H9 (cell line): ENCODE measurements around the gene LIMS2. TPM values are rescaled to one million over a fixed set of nuclear protein-coding genes. Genes with fewer than 3 reads are reported as not detected.

Source experiments
- DNase-seq: peaks from one replicate; pipeline ENCODE4 v3.0.0-alpha.2; 2017
- H2AFZ ChIP-seq: one replicate; pipeline ENCODE4 v1.6.1; 2013; ENCODE audit warnings: mild to moderate bottlenecking, low read length, control low read depth, moderate library complexity
- H2AK5ac ChIP-seq: 2 replicates; pipeline ENCODE4 v1.6.1; 2013; ENCODE audit warnings: low read length, control low read depth, mixed read lengths; ENCODE audit not compliant: insufficient read length
- H2BK120ac ChIP-seq: one replicate; pipeline ENCODE4 v1.6.1; 2013; ENCODE audit warnings: low read depth, mild to moderate bottlenecking, low read length, control low read depth, inconsistent platforms; ENCODE audit not compliant: poor library complexity, severe bottlenecking
- H2BK12ac ChIP-seq: 2 replicates; pipeline ENCODE4 v1.6.1; 2013; ENCODE audit warnings: low read length, control low read depth, mixed read lengths, low read depth; ENCODE audit not compliant: insufficient read length
- H2BK15ac ChIP-seq: 2 replicates; pipeline ENCODE4 v1.6.1; 2013; ENCODE audit warnings: low read depth, low read length, control low read depth
- H2BK20ac ChIP-seq: one replicate; pipeline ENCODE4 v1.6.1; 2013; ENCODE audit warnings: low read depth, mild to moderate bottlenecking, low read length, control low read depth, inconsistent platforms; ENCODE audit not compliant: poor library complexity, severe bottlenecking
- H2BK5ac ChIP-seq: 2 replicates; pipeline ENCODE4 v1.6.1; 2013; ENCODE audit warnings: low read length, control low read depth, mixed read lengths; ENCODE audit not compliant: insufficient read length
- H3K14ac ChIP-seq: 2 replicates; pipeline ENCODE4 v1.6.1; 2013; ENCODE audit warnings: low read length, control low read depth; ENCODE audit not compliant: insufficient read depth
- H3K18ac ChIP-seq: 2 replicates; pipeline ENCODE4 v1.6.1; 2013; ENCODE audit warnings: low read depth, mild to moderate bottlenecking, mixed read lengths, low read length, control low read depth; ENCODE audit not compliant: insufficient read length
- H3K23ac ChIP-seq: 2 replicates; pipeline ENCODE4 v1.6.1; 2013; ENCODE audit warnings: low read length, control low read depth, mixed read lengths, low read depth; ENCODE audit not compliant: insufficient read length
- H3K23me2 ChIP-seq: 2 replicates; pipeline ENCODE4 v1.6.1; 2013; ENCODE audit warnings: low read depth, mild to moderate bottlenecking, mixed read lengths, low read length, control low read depth; ENCODE audit not compliant: insufficient read length, poor library complexity, severe bottlenecking
- H3K27ac ChIP-seq: 2 replicates; pipeline ENCODE4 v1.5.1; 2013; ENCODE audit warnings: low read length, control low read depth, mixed read lengths, low read depth; ENCODE audit not compliant: insufficient read length
- H3K27me3 ChIP-seq: 2 replicates; pipeline ENCODE4 v1.6.1; 2013; ENCODE audit warnings: low read length, control low read depth, inconsistent platforms; ENCODE audit not compliant: insufficient read depth
- H3K4ac ChIP-seq: 2 replicates; pipeline ENCODE4 v1.6.1; 2013; ENCODE audit warnings: low read depth, mild to moderate bottlenecking, control low read depth, inconsistent platforms, low read length, moderate library complexity
- H3K4me1 ChIP-seq: 2 replicates; pipeline ENCODE4 v1.6.1; 2013; ENCODE audit warnings: low read length, control low read depth, inconsistent platforms; ENCODE audit not compliant: insufficient read depth
- H3K4me2 ChIP-seq: 2 replicates; pipeline ENCODE4 v1.6.1; 2013; ENCODE audit warnings: low read length, control low read depth, mixed read lengths; ENCODE audit not compliant: insufficient read length, insufficient read depth
- H3K56ac ChIP-seq: 2 replicates; pipeline ENCODE4 v1.6.1; 2013; ENCODE audit warnings: low read depth, mild to moderate bottlenecking, mixed read lengths, low read length, control low read depth; ENCODE audit not compliant: insufficient read length
- H3K79me1 ChIP-seq: 2 replicates; pipeline ENCODE4 v1.6.1; 2013; ENCODE audit warnings: low read depth, mild to moderate bottlenecking, moderate library complexity, low read length, control low read depth, inconsistent platforms; ENCODE audit not compliant: insufficient read depth, poor library complexity, severe bottlenecking
- H3K79me2 ChIP-seq: 2 replicates; pipeline ENCODE4 v1.6.1; 2013; ENCODE audit warnings: low read length, control low read depth, inconsistent platforms; ENCODE audit not compliant: insufficient read depth
- H3K9ac ChIP-seq: 2 replicates; pipeline ENCODE4 v1.6.1; 2013; ENCODE audit warnings: low read length, control low read depth, mixed read lengths; ENCODE audit not compliant: insufficient read length; ENCODE audit errors: extremely low read depth
- H3K9me3 ChIP-seq: one replicate; pipeline ENCODE4 v1.6.1; 2013; ENCODE audit warnings: low read depth, low read length, inconsistent platforms; ENCODE audit not compliant: control insufficient read depth
- H3T11ph ChIP-seq: one replicate; pipeline ENCODE4 v1.6.1; 2013; ENCODE audit warnings: mild to moderate bottlenecking, low read length, control low read depth, inconsistent platforms
- H4K20me1 ChIP-seq: one replicate; pipeline ENCODE4 v1.6.1; 2013; ENCODE audit not compliant: control insufficient read depth, insufficient read length, insufficient read depth
- H4K5ac ChIP-seq: 2 replicates; pipeline ENCODE4 v1.6.1; 2013; ENCODE audit warnings: low read depth, mild to moderate bottlenecking, mixed read lengths, low read length, control low read depth; ENCODE audit not compliant: insufficient read length
- H4K8ac ChIP-seq: replicated peaks from 2 replicates; pipeline ENCODE4 v1.6.1; 2013; ENCODE audit warnings: low read length, control low read depth, mixed read lengths, low read depth; ENCODE audit not compliant: insufficient read length
- H4K91ac ChIP-seq: 2 replicates; pipeline ENCODE4 v1.6.1; 2013; ENCODE audit warnings: low read depth, mild to moderate bottlenecking, moderate library complexity, mixed read lengths, low read length, control low read depth; ENCODE audit not compliant: insufficient read length
- H3K27ac Mint-ChIP-seq, 3 experiments: 2 replicates in 2 of 3; 3 replicates in 1 of 3; pipeline ENCODE4 v1.8.0; 2020 to 2021; ENCODE audit warnings: mixed read lengths in 3 of 3, mild to moderate bottlenecking in 1 of 3, moderate library complexity in 1 of 3
- H3K27me3 Mint-ChIP-seq: 2 replicates; pipeline ENCODE4 v1.8.0; 2021; ENCODE audit warnings: low read depth, mild to moderate bottlenecking, moderate library complexity, mixed read lengths
- H3K36me3 Mint-ChIP-seq, 3 experiments: 2 replicates in 2 of 3; 3 replicates in 1 of 3; pipeline ENCODE4 v1.8.0; 2020 to 2021; ENCODE audit warnings: low read depth in 3 of 3, mixed read lengths in 3 of 3; ENCODE audit not compliant: insufficient read depth in 1 of 3
- H3K4me1 Mint-ChIP-seq, 2 experiments: 2 replicates each; pipeline ENCODE4 v1.8.0; 2020; ENCODE audit warnings: mixed read lengths in 2 of 2
- H3K4me3 Mint-ChIP-seq, 2 experiments: 2 replicates in 1 of 2; 3 replicates in 1 of 2; pipeline ENCODE4 v1.8.0; 2020 to 2021; ENCODE audit warnings: mild to moderate bottlenecking in 2 of 2, mixed read lengths in 2 of 2, moderate library complexity in 1 of 2
- H3K9me3 Mint-ChIP-seq, 2 experiments: 2 replicates in 1 of 2; 3 replicates in 1 of 2; pipeline ENCODE4 v1.8.0; 2020; ENCODE audit warnings: mild to moderate bottlenecking in 2 of 2, mixed read lengths in 2 of 2, moderate library complexity in 1 of 2
- CTCF ChIP-seq: fragments of 200-600 bp; sonication (generic); conservative IDR thresholded peaks from 3 replicates; pipeline ENCODE4 v1.8.0; 2021; ENCODE audit warnings: antibody characterized with exemption, mild to moderate bottlenecking
- WGBS: extraction: QIAGEN DNeasy Blood & Tissue Kit; methylation state at CpG from one replicate; pipeline ENCODE4 v1.1.7; 2013; ENCODE audit warnings: missing lambda C conversion rate, low lambda C conversion rate, mixed read lengths; ENCODE audit not compliant: insufficient read length; ENCODE audit errors: extremely low coverage; 5-methylcytosine and 5-hydroxymethylcytosine counted together
- total RNA-seq: library from RNA; stranded (reverse); gene quantifications from 2 replicates; pipeline ENCODE4 v1.2.1, GENCODE V29; 2021

Gene LIMS2
- total RNA-seq, 1 experiment from 2014 or later: 5.9 TPM

- Histone ChIP-seq H3K79me2 (no peaks in the 10 kb centered on the region), H3K56ac (no peak overlapping the region), H4K5ac (no peak overlapping the region), H2BK12ac (no peak overlapping the region), H3K4ac (no peak overlapping the region), H2BK20ac (no peak overlapping the region), H4K91ac (no peak overlapping the region), H2BK15ac (no peak overlapping the region), H3K4me2 (no peak overlapping the region), H2BK120ac (no peak overlapping the region), H3K27ac (no peak overlapping the region), H3T11ph (no peak overlapping the region), H3K9me3 (no peaks in the 10 kb centered on the region), H2BK5ac (no peak overlapping the region), H3K27me3 (no peaks in the 10 kb centered on the region), H3K4me1 (no peaks in the 10 kb centered on the region; the same call in 1 of the 2 replicates), H3K9ac (no peak overlapping the region), H3K23me2 (no peaks in the 10 kb centered on the region), H4K8ac (no peak overlapping the region), H4K20me1 (no peaks in the 10 kb centered on the region), H2AK5ac (no peak overlapping the region), H3K23ac (no peak overlapping the region), H3K79me1 (no peaks in the 10 kb centered on the region), H3K18ac (no peak overlapping the region), H2AFZ (no peak overlapping the region), H3K14ac (no peak overlapping the region)
- DNase-seq: no peak
- H3K27me3 Mint-ChIP-seq: peaks cover 16% of the 10 kb centered on the region
- H3K4me3 Mint-ChIP-seq: no peak overlapping the region
- H3K4me1 Mint-ChIP-seq: peaks cover 6 to 13% of the 10 kb centered on the region in 2 experiments
- H3K9me3 Mint-ChIP-seq: peaks cover 6 to 9% of the 10 kb centered on the region in 2 experiments; a peak in 4 of 5 replicates
- 0 out of 7 replicates have a peak overlapping the region, but pooled peaks of 1 of the 3 experiments have one; percentile 4 for H3K27ac Mint-ChIP-seq
- WGBS: no CpG with 5 or more reads among the region's 15 CpGs
- no peak for TF ChIP-seq CTCF
- peaks cover 0 to 2% (median 0%) of the 10 kb centered on the region in 3 experiments; a peak in 2 of 7 replicates for H3K36me3 Mint-ChIP-seq
These were observed 8.4 kb upstream of the LIMS2 start for GRCh38 chr2:127683757-127684156.
